Measurements from ENCODE around the gene GALNT15. TPM values are rescaled to one million over a fixed set of nuclear protein-coding genes. Genes with fewer than 3 reads are reported as not detected.

The GALNT15 gene
- total and polyA plus RNA-seq, 2 donors (not counting 3 experiments of a cell fraction or from before 2014, with no cell fraction given) = 0.87 to 5.4 TPM

DNA sequence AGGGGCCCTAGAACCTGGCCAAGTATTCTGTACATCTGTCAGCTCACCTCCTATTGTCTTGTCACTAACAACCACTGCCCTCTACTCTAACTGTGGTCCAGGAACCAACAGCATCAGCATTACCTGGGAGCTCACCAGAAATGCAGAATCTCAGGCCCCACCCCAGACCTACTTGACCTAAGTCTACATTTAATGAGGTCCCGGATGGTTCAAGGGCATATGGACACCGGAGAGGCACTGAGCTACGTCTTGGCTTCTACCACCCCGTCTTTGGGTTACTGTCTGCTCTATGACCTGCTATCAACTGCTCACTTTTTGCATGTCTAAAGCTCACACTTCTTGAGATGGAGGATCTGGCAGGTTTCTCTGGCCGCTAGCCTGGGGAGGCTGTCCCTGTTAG is 8.1 kb downstream of the GALNT15 start:
- Histone ChIP-seq H3K4me2 (ENCODE audit: insufficient read depth, low read length) (no peak overlapping the region), H3K9ac (replicated peaks; ENCODE audit: extremely low read depth, insufficient read depth, low read length) (no peak overlapping the region), H2AFZ (ENCODE audit: low read depth, low read length) (no peak overlapping the region), H3K9me1 (replicated peaks; ENCODE audit: control insufficient read depth, extremely low read depth, insufficient read depth, low read length) (no peaks in the 10 kb centered on the region), H3K27ac (ENCODE audit: insufficient read depth, low read depth, low read length) (no peak overlapping the region), H3K79me2 (ENCODE audit: control insufficient read depth, insufficient read depth, low read length) (no peaks in the 10 kb centered on the region), H3K36me3 (ENCODE audit: control insufficient read depth in 2 of 2, extremely low read depth in 1 of 2, insufficient read depth in 2 of 2, low read length in 2 of 2) (no peaks in the 10 kb centered on the region), H3K27me3 (ENCODE audit: control insufficient read depth in 2 of 2, insufficient read depth in 2 of 2, low read length in 2 of 2) (no peaks in the 10 kb centered on the region), H3K4me3 (replicated peaks in 1 of 3; ENCODE audit: insufficient read depth in 1 of 3, low read depth in 1 of 3, low read length in 3 of 3) (no peak overlapping the region), H3K9me3 (replicated peaks; ENCODE audit: control insufficient read depth, insufficient read depth, low read length) (no peaks in the 10 kb centered on the region), H4K20me1 (replicated peaks; ENCODE audit: control insufficient read depth, extremely low read depth, insufficient read depth, low read length) (no peaks in the 10 kb centered on the region), H3K4me1 (ENCODE audit: control insufficient read depth, extremely low read depth, insufficient read depth, low read length) (no peaks in the 10 kb centered on the region)
- FAIRE-seq (no peak), DNase-seq (ENCODE audit: low read depth, low spot score) (no peak)
- TF ChIP-seq, protein P1, sequence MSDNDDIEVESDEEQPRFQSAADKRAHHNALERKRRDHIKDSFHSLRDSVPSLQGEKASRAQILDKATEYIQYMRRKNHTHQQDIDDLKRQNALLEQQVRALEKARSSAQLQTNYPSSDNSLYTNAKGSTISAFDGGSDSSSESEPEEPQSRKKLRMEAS (IDR thresholded peaks at IDR 0.05; ENCODE audit: insufficient read depth, insufficient read length) = no peak
- TF ChIP-seq MYC (IDR thresholded peaks at IDR 0.05; ENCODE audit: low read depth, low read length) (no peak), POLR2AphosphoS5 (IDR thresholded peaks at IDR 0.05; ENCODE audit: insufficient read depth, low read depth, low read length) (no peak), POLR2A (IDR thresholded peaks at IDR 0.05; ENCODE audit: low read depth, low read length) (no peak), JUN (IDR thresholded peaks at IDR 0.05; ENCODE audit: borderline replicate concordance, insufficient read depth, insufficient read length, low read depth) (no peak)
- TF ChIP-seq, protein P2, sequence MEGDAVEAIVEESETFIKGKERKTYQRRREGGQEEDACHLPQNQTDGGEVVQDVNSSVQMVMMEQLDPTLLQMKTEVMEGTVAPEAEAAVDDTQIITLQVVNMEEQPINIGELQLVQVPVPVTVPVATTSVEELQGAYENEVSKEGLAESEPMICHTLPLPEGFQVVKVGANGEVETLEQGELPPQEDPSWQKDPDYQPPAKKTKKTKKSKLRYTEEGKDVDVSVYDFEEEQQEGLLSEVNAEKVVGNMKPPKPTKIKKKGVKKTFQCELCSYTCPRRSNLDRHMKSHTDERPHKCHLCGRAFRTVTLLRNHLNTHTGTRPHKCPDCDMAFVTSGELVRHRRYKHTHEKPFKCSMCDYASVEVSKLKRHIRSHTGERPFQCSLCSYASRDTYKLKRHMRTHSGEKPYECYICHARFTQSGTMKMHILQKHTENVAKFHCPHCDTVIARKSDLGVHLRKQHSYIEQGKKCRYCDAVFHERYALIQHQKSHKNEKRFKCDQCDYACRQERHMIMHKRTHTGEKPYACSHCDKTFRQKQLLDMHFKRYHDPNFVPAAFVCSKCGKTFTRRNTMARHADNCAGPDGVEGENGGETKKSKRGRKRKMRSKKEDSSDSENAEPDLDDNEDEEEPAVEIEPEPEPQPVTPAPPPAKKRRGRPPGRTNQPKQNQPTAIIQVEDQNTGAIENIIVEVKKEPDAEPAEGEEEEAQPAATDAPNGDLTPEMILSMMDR (IDR thresholded peaks at IDR 0.05; ENCODE audit: extremely low read depth in 1 of 2, insufficient read depth in 1 of 2, low read depth in 1 of 2, low read length in 2 of 2) = no peak
- CTCF ChIA-PET = interaction anchor here (1.6 to 13.3 kb wide), 2 partner anchors 32 to 136 kb away, joined by 3 to 459 read pairs; no protein-coding TSS in a partner anchor
- dilution Hi-C loops (cut with MboI; ENCODE audit: extremely low pct_ligation_motif_present, low sequenced_read_pairs) (no loop called here), intact Hi-C loops (cut with micrococcal nuclease) (no loop called here)
- BruUV-seq (replicated peaks) = no TSS peak
- POLR2A ChIA-PET = no interaction called here

DNA sequence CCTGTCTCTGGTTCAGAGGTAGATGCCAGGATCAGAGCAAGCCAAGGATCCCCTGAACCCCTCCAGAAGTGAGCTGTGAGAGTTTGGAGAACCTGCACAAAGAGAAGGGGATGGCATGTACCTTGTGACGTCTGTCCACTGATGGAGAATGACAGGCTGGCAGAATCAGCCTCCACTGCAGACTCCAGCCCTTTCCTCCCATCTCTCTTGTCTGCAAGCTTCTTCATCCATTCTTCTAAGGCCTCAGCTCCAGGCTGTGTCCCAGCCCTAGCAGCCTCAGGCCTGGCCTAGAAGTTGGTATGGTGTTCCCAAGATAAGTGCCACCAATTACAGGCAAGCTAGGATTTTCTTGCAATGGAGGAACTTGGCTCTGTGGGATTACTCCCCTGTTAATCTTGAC is 8.6 kb downstream of the GALNT15 start:
- no peaks in the 10 kb centered on the region for H3K9me3 ChIP-seq (replicated peaks; ENCODE audit: control insufficient read depth, insufficient read depth, low read length)
- ChIA-PET CTCF (interaction anchor here (0.7 to 13.3 kb wide), 3 partner anchors 33 to 136 kb away, joined by 3 to 459 read pairs (median 3); no protein-coding TSS in a partner anchor), POLR2A (no interaction called here)
- TF ChIP-seq EZH2 (IDR thresholded peaks at IDR 0.05; ENCODE audit: borderline replicate concordance, low read depth, low read length, severe bottlenecking) (no peak), POLR2AphosphoS5 (IDR thresholded peaks at IDR 0.05; ENCODE audit: insufficient read depth, low read depth, low read length) (no peak), GATA2 (IDR thresholded peaks at IDR 0.05; ENCODE audit: insufficient read depth, insufficient read length, low read depth, low read length) (no peak), FOS (IDR thresholded peaks at IDR 0.05; ENCODE audit: borderline replicate concordance, insufficient read depth, low read length) (no peak)
- TF ChIP-seq, protein P1 (IDR thresholded peaks at IDR 0.05; ENCODE audit: insufficient read depth, insufficient read length) = no peak
- TF ChIP-seq, protein P2 (IDR thresholded peaks at IDR 0.05; ENCODE audit: extremely low read depth in 1 of 2, insufficient read depth in 1 of 2, low read depth in 1 of 2, low read length in 2 of 2) = no peak
- no peaks in the 10 kb centered on the region for H3K79me2 ChIP-seq (ENCODE audit: control insufficient read depth, insufficient read depth, low read length)
- no peak overlapping the region for H3K4me2 ChIP-seq (ENCODE audit: insufficient read depth, low read length)
- no peaks in the 10 kb centered on the region for H3K36me3 ChIP-seq (ENCODE audit: control insufficient read depth in 2 of 2, extremely low read depth in 1 of 2, insufficient read depth in 2 of 2, low read length in 2 of 2)
- intact Hi-C loops (cut with micrococcal nuclease) = no loop called here
- H3K9me1 ChIP-seq (replicated peaks; ENCODE audit: control insufficient read depth, extremely low read depth, insufficient read depth, low read length) = no peaks in the 10 kb centered on the region
- H2AFZ ChIP-seq (ENCODE audit: low read depth, low read length) = no peak overlapping the region
- H3K27me3 ChIP-seq (ENCODE audit: control insufficient read depth in 2 of 2, insufficient read depth in 2 of 2, low read length in 2 of 2) = no peaks in the 10 kb centered on the region
- H3K27ac ChIP-seq (ENCODE audit: insufficient read depth, low read depth, low read length) = no peak overlapping the region
- no peak for DNase-seq (ENCODE audit: low read depth, low spot score)
- no peak overlapping the region for H3K4me3 ChIP-seq (replicated peaks in 1 of 3; ENCODE audit: insufficient read depth in 1 of 3, low read depth in 1 of 3, low read length in 3 of 3)
- H4K20me1 ChIP-seq (replicated peaks; ENCODE audit: control insufficient read depth, extremely low read depth, insufficient read depth, low read length) = no peaks in the 10 kb centered on the region
- H3K4me1 ChIP-seq (ENCODE audit: control insufficient read depth, extremely low read depth, insufficient read depth, low read length) = no peaks in the 10 kb centered on the region
- FAIRE-seq = no peak
- no TSS peak for BruUV-seq (replicated peaks)
- no peak overlapping the region for H3K9ac ChIP-seq (replicated peaks; ENCODE audit: extremely low read depth, insufficient read depth, low read length)
- dilution Hi-C loops (cut with MboI; ENCODE audit: extremely low pct_ligation_motif_present, low sequenced_read_pairs) = no loop called here
